ENCODE data around the gene ANGEL1.

DNA sequence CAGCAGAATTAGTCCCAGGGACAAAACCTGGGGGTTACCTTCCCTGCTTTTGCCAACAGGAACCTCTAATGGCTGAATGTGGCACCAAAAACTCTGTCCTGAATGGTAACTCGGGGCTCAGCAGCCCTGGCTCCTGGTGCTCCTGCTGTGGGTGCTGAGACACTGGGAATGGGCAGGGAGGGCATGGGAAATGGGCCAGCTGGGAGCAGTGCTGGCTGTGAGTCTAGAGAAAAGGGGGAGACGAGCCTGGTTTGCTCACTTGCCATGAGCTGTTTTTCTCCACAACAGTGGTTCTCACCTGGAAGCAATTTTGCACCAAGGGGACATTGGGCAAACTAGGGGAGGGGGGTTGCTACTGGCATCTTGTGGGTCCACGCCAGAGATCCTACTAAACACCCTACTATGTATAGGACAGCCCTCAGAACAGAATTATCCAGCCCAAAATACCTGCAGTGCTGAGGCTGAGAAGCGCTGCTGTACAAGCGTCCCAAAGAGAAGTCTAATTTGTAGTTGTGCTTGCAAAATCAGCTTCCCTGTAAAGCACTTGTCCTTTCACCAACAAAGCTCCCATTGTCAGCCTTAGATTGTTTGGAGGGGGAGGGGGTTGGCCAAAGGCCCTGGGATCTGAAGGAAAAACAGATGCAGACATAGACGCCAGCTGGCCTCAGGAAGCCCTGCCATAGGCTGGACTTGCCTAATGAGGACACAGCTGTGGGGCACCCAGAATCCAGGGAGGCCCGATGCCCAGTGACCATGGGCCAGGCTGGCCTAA lies 17.2 kb upstream of the ANGEL1 start:
- no peak for TF ChIP-seq CHD2 (IDR thresholded peaks at IDR 0.05; ENCODE audit: low read depth, low read length)
- no peak for TF ChIP-seq ZNF512 (tag; IDR thresholded peaks at IDR 0.05)
- TF ChIP-seq SP1 (CRISPR knock-in tag; IDR thresholded peaks at IDR 0.05) = no peak
- TF ChIP-seq, protein P1, sequence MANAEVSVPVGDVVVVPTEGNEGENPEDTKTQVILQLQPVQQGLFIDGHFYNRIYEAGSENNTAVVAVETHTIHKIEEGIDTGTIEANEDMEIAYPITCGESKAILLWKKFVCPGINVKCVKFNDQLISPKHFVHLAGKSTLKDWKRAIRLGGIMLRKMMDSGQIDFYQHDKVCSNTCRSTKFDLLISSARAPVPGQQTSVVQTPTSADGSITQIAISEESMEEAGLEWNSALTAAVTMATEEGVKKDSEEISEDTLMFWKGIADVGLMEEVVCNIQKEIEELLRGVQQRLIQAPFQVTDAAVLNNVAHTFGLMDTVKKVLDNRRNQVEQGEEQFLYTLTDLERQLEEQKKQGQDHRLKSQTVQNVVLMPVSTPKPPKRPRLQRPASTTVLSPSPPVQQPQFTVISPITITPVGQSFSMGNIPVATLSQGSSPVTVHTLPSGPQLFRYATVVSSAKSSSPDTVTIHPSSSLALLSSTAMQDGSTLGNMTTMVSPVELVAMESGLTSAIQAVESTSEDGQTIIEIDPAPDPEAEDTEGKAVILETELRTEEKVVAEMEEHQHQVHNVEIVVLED (CRISPR knock-in tag; IDR thresholded peaks at IDR 0.05) = no peak

Data from K562 (cell line).